ENCODE results near the gene LRMDA.

Gene LRMDA

GRCh38 chr10:76234499-76235226 lies 803.2 kb downstream of the LRMDA start:
- H3K4me1 ChIP-seq (ENCODE audit: control insufficient read depth, insufficient read depth, low read length): peaks cover 8% of the 10 kb centered on the region; the same call in 1 of the 2 replicates
- H3K9me3 ChIP-seq (ENCODE audit: control insufficient read depth, insufficient read depth, low read depth, low read length): no peaks in the 10 kb centered on the region
- TF ChIP-seq SCRT2 (tag by site-specific recombination; IDR thresholded peaks at IDR 0.05) (peak; percentile 65), ZNF23 (tag by site-specific recombination; IDR thresholded peaks at IDR 0.05; ENCODE audit: borderline replicate concordance) (no peak)
- no peaks in the 10 kb centered on the region for H3K36me3 ChIP-seq (ENCODE audit: control insufficient read depth in 2 of 2, insufficient read depth in 1 of 2, low read length in 2 of 2)
- ChIA-PET POLR2A (no interaction called here), CTCF (interaction anchor here (1.1 kb wide), 1 partner anchor 802 kb away, joined by 3 read pairs; no protein-coding TSS in a partner anchor)
- no peak overlapping the region for H3K4me3 ChIP-seq (ENCODE audit: low read depth, low read length)
- H3K27ac ChIP-seq (ENCODE audit: extremely low read depth, low read depth, low read length): no peak overlapping the region

GRCh38 chr10:76236356-76236755 lies 804.9 kb downstream of the LRMDA start:
- POLR2A ChIA-PET: no interaction called here
- Histone ChIP-seq H3K4me1 (ENCODE audit: control insufficient read depth, insufficient read depth, low read length) (peaks cover 3% of the 10 kb centered on the region; the same call in 1 of the 2 replicates), H3K27ac (ENCODE audit: extremely low read depth, low read depth, low read length) (no peak overlapping the region), H3K9me3 (ENCODE audit: control insufficient read depth, insufficient read depth, low read depth, low read length) (no peaks in the 10 kb centered on the region), H3K36me3 (ENCODE audit: control insufficient read depth in 2 of 2, insufficient read depth in 1 of 2, low read length in 2 of 2) (no peaks in the 10 kb centered on the region), H3K4me3 (ENCODE audit: low read depth, low read length) (no peak overlapping the region)
- CTCF ChIA-PET: interaction anchor here (0.6 kb wide), 1 partner anchor 12 kb away, joined by 3 read pairs; no protein-coding TSS in a partner anchor
- TF ChIP-seq ZNF266 (tag by site-specific recombination; IDR thresholded peaks at IDR 0.05; ENCODE audit: low read depth): no peak
- TF ChIP-seq ZNF600 (tag by site-specific recombination; IDR thresholded peaks at IDR 0.05): no peak
- no peak for TF ChIP-seq ZNF148 (tag by site-specific recombination; IDR thresholded peaks at IDR 0.05; ENCODE audit: borderline replicate concordance)
- TF ChIP-seq ZNF354C (tag by site-specific recombination; IDR thresholded peaks at IDR 0.05; ENCODE audit: borderline replicate concordance, low read depth): no peak
- no peak for TF ChIP-seq ZNF48 (tag by site-specific recombination; IDR thresholded peaks at IDR 0.05)
- TF ChIP-seq INSM2 (tag by site-specific recombination; IDR thresholded peaks at IDR 0.05): no peak
- no peak for TF ChIP-seq ZNF639 (tag by site-specific recombination; IDR thresholded peaks at IDR 0.05)
- TF ChIP-seq ZBTB8A (tag by site-specific recombination; IDR thresholded peaks at IDR 0.05): no peak
- no peak for TF ChIP-seq IKZF3 (tag by site-specific recombination; IDR thresholded peaks at IDR 0.05)
- TF ChIP-seq ZSCAN16 (tag by site-specific recombination; IDR thresholded peaks at IDR 0.05): no peak
- TF ChIP-seq ZNF701 (tag by site-specific recombination; IDR thresholded peaks at IDR 0.05): no peak
- TF ChIP-seq ZNF26 (tag by site-specific recombination; IDR thresholded peaks at IDR 0.05): no peak
- TF ChIP-seq ZNF660 (tag by site-specific recombination; IDR thresholded peaks at IDR 0.05): no peak
- TF ChIP-seq ZNF530 (tag by site-specific recombination; IDR thresholded peaks at IDR 0.05; ENCODE audit: low read depth): no peak
- no peak for TF ChIP-seq ZNF792 (tag by site-specific recombination; IDR thresholded peaks at IDR 0.05)
- TF ChIP-seq ZBTB26 (tag by site-specific recombination; optimal IDR thresholded peaks at IDR 0.05): no peak
- TF ChIP-seq ZNF391 (tag by site-specific recombination; IDR thresholded peaks at IDR 0.05; ENCODE audit: borderline replicate concordance, low read depth): no peak
- TF ChIP-seq HOXC10 (CRISPR knock-in tag; IDR thresholded peaks at IDR 0.05): no peak
- TF ChIP-seq ZNF623 (tag by site-specific recombination; IDR thresholded peaks at IDR 0.05): no peak
